ENCODE results near the gene ALDOB. TPM values are rescaled to one million over a fixed set of nuclear protein-coding genes. Genes with fewer than 3 reads are reported as not detected.

The ALDOB gene
- total RNA-seq, 2 donors from 2014 or later = 0.24 to 0.85 TPM

DNA sequence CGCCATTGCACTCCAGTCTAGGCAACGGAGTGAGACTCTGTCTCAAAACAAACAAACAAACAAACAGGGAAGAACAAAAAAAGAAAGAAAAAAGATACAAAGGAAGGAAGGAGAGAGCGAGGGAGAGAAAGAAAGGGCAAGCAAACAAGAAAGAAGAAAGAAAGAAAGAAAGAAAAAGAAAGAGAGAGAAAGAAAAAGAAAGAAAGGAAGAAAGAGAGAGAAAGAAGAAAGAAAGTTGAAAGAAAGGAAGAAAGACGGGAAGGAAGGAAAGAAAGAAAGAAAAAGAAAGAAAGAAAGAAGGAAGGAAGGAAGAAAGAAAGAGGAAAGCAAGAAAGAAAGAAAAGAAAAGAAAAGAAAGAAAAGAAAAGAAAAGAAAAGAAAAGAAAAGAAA lies 13.1 kb upstream of the ALDOB start:
- peaks cover 0 to 12% of the 10 kb centered on the region in 2 donors for H3K4me1 ChIP-seq
- no peaks in the 10 kb centered on the region for H3K36me3 ChIP-seq
- no peak for DNase-seq (ENCODE audit: low spot score)
- H3K27me3 ChIP-seq = no peaks in the 10 kb centered on the region
- H3K4me3 ChIP-seq = peak overlapping the region; percentile 43 to 63
- H3K9me3 ChIP-seq = no peaks in the 10 kb centered on the region
- peak overlapping the region; percentile 70 to 85 for H3K27ac ChIP-seq
- TF ChIP-seq CTCF (IDR thresholded peaks at IDR 0.05) = no peak

- Histone ChIP-seq H3K27ac (no peak overlapping the region), H3K4me1 (peaks cover 0 to 15% of the 10 kb centered on the region in 2 donors), H3K4me3 (no peak overlapping the region), H3K36me3 (no peaks in the 10 kb centered on the region), H3K9me3 (no peaks in the 10 kb centered on the region), H3K27me3 (no peaks in the 10 kb centered on the region)
- no peak for TF ChIP-seq CTCF (IDR thresholded peaks at IDR 0.05)
- DNase-seq (ENCODE audit: low spot score) = no peak
Measured at GRCh38 chr9:101446732-101447131, 11.2 kb upstream of the ALDOB start.

DNA sequence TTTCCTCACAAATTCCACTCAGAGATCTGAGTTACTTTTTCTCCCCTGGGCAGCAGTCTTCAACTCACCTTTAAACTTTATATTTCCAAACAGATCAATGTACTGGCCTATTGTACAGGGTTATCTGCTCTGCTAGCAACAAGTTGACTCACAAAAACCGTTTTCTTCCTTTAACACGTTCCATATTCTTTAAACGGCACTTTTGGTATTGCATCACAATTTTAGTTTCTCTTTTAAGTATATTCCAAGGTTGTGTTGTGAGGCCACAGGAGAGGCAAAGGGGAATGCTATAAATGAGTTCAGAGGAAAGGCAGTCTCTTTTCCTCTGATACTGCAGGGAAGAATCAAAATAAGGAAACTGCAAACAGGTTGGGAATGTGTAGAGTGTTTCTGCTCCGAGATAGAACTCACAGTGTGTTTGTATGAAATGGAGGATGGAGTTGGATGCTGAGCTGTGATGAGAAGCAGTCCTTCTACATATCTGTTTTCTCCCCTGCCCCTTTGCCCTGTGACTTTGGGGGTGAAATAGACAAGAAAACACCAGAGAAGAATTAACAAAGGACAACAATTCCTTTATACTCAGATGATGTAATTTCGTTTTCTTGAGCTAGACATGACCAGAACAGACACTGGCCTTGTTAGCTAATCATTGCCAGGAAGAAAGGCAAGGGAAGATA lies 9.9 kb upstream of the ALDOB start:
- peak overlapping the region in 1 of 2 donors; percentile 78 for H3K27ac ChIP-seq
- H3K4me3 ChIP-seq = no peak overlapping the region
- peaks cover 0 to 15% of the 10 kb centered on the region in 2 donors for H3K4me1 ChIP-seq
- no peaks in the 10 kb centered on the region for H3K27me3 ChIP-seq
- H3K9me3 ChIP-seq = no peaks in the 10 kb centered on the region
- no peak for TF ChIP-seq CTCF (IDR thresholded peaks at IDR 0.05)
- H3K36me3 ChIP-seq = no peaks in the 10 kb centered on the region
- no peak for DNase-seq (ENCODE audit: low spot score)

GRCh38 chr9:101443364-101443771 lies 7.8 kb upstream of the ALDOB start:
- no peaks in the 10 kb centered on the region for H3K9me3 ChIP-seq
- H3K4me3 ChIP-seq = no peak overlapping the region
- DNase-seq (ENCODE audit: low spot score) = peak; percentile 70
- no peaks in the 10 kb centered on the region for H3K27me3 ChIP-seq
- H3K4me1 ChIP-seq = peaks cover 0 to 9% of the 10 kb centered on the region in 2 donors
- TF ChIP-seq CTCF (IDR thresholded peaks at IDR 0.05) = no peak
- H3K36me3 ChIP-seq = no peaks in the 10 kb centered on the region
- peak overlapping the region; percentile 72 to 78 for H3K27ac ChIP-seq

DNA sequence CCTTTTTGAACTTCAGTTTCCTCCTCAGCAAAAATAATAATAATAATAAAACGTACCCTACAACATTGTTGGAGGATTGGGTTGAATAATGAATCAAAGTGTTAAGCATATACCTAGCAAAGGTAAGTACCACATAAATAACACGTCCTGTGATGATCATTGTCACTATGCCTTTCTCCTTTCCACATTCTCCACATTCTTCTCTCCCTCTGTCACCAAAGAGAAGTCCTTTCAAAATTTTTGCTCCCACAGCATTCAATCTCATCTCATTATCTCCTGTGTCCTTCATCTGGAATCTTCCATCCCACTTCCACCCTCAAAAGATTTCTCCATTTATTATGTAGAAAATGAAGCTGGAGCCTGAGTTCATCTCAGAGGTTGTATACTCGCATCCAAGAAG lies 7.2 kb upstream of the ALDOB start:
- Histone ChIP-seq H3K27me3 (no peaks in the 10 kb centered on the region), H3K36me3 (no peaks in the 10 kb centered on the region), H3K4me3 (no peak overlapping the region), H3K4me1 (peaks cover 0 to 8% of the 10 kb centered on the region in 2 donors), H3K27ac (peak overlapping the region; percentile 72 to 78), H3K9me3 (no peaks in the 10 kb centered on the region)
- TF ChIP-seq CTCF (IDR thresholded peaks at IDR 0.05) = no peak
- DNase-seq (ENCODE audit: low spot score) = no peak

GRCh38 chr9:101442318-101442717 lies 6.7 kb upstream of the ALDOB start:
- peaks cover 0 to 8% of the 10 kb centered on the region in 2 donors for H3K4me1 ChIP-seq
- H3K27me3 ChIP-seq = no peaks in the 10 kb centered on the region
- TF ChIP-seq CTCF (IDR thresholded peaks at IDR 0.05) = no peak
- no peaks in the 10 kb centered on the region for H3K9me3 ChIP-seq
- H3K4me3 ChIP-seq = no peak overlapping the region
- H3K27ac ChIP-seq = peak overlapping the region; percentile 72 to 78
- no peak for DNase-seq (ENCODE audit: low spot score)
- no peaks in the 10 kb centered on the region for H3K36me3 ChIP-seq
